Epithelial cell of proximal tubule (primary cell): ENCODE data around the gene FANCD2. TPM values are rescaled to one million over a fixed set of nuclear protein-coding genes. Genes with fewer than 3 reads are reported as not detected.

ENCODE experiments used
- DNase-seq: peaks from one replicate; pipeline ENCODE4 v3.0.0-alpha.2; 2011; ENCODE audit warnings: low read depth
- H3K4me3 ChIP-seq: 2 replicates; pipeline ENCODE4 v1.5.1; 2011; ENCODE audit warnings: low read depth, mild to moderate bottlenecking, low read length
- CTCF ChIP-seq: conservative IDR thresholded peaks from 2 replicates; pipeline ENCODE4 v1.5.1; 2012; ENCODE audit warnings: low read depth, mild to moderate bottlenecking, low read length
- total RNA-seq: library from RNA; depleted of rRNA; stranded (reverse); fragments of >200 nt; gene quantifications from 2 replicates; pipeline ENCODE4 v1.2.3, GENCODE V29; 2015

FANCD2 gene
- total RNA-seq, 1 donor from 2014 or later: 25.9 TPM

GRCh38 chr3:10000686-10001085 is 25.6 kb upstream of the FANCD2 start:
- no peak overlapping the region for H3K4me3 ChIP-seq
- DNase-seq: no peak
- no peak for TF ChIP-seq CTCF

GRCh38 chr3:10002951-10003350 is 23.3 kb upstream of the FANCD2 start:
- DNase-seq: no peak
- no peak for TF ChIP-seq CTCF
- H3K4me3 ChIP-seq: no peak overlapping the region

GRCh38 chr3:10004506-10004905 is 21.7 kb upstream of the FANCD2 start:
- DNase-seq: no peak
- no peak for TF ChIP-seq CTCF
- no peak overlapping the region for H3K4me3 ChIP-seq

- no peak for TF ChIP-seq CTCF
- DNase-seq: no peak
- no peak overlapping the region for H3K4me3 ChIP-seq
Observed at GRCh38 chr3:10004960-10005564, 21.2 kb upstream of the FANCD2 start.

GRCh38 chr3:10006048-10006761 is 20.0 kb upstream of the FANCD2 start:
- no peak for TF ChIP-seq CTCF
- DNase-seq: no peak
- H3K4me3 ChIP-seq: no peak overlapping the region

- DNase-seq: no peak
- no peak for TF ChIP-seq CTCF
- no peak overlapping the region for H3K4me3 ChIP-seq
Observed at GRCh38 chr3:10006762-10007090, 19.5 kb upstream of the FANCD2 start.
